ENCODE results near the gene P2RX7. TPM values are rescaled to one million over a fixed set of nuclear protein-coding genes. Genes with fewer than 3 reads are reported as not detected.

Gene P2RX7
- total RNA-seq, 1 donor from 2014 or later: 0.29 TPM

GRCh38 chr12:121172145-121172544, 39.5 kb downstream of the P2RX7 start:
- no peak overlapping the region for H3K4me3 ChIP-seq (ENCODE audit: low read depth, low read length)
- H3K36me3 ChIP-seq (ENCODE audit: control insufficient read depth, insufficient read depth, low read length): no peaks in the 10 kb centered on the region
- no peaks in the 10 kb centered on the region for H3K27me3 ChIP-seq (ENCODE audit: control insufficient read depth, insufficient read depth, low read length)
- no peak for TF ChIP-seq CTCF (IDR thresholded peaks at IDR 0.05; ENCODE audit: insufficient read depth, low read length, poor library complexity, severe bottlenecking)
- DNase-seq (ENCODE audit: low read depth): no peak

GRCh38 chr12:121175383-121176119, 42.9 kb downstream of the P2RX7 start:
- DNase-seq (ENCODE audit: low read depth): no peak
- Histone ChIP-seq H3K27me3 (ENCODE audit: control insufficient read depth, insufficient read depth, low read length) (no peaks in the 10 kb centered on the region), H3K4me3 (ENCODE audit: low read depth, low read length) (no peak overlapping the region), H3K36me3 (ENCODE audit: control insufficient read depth, insufficient read depth, low read length) (no peaks in the 10 kb centered on the region)
- TF ChIP-seq CTCF (IDR thresholded peaks at IDR 0.05; ENCODE audit: insufficient read depth, low read length, poor library complexity, severe bottlenecking): no peak

DNA sequence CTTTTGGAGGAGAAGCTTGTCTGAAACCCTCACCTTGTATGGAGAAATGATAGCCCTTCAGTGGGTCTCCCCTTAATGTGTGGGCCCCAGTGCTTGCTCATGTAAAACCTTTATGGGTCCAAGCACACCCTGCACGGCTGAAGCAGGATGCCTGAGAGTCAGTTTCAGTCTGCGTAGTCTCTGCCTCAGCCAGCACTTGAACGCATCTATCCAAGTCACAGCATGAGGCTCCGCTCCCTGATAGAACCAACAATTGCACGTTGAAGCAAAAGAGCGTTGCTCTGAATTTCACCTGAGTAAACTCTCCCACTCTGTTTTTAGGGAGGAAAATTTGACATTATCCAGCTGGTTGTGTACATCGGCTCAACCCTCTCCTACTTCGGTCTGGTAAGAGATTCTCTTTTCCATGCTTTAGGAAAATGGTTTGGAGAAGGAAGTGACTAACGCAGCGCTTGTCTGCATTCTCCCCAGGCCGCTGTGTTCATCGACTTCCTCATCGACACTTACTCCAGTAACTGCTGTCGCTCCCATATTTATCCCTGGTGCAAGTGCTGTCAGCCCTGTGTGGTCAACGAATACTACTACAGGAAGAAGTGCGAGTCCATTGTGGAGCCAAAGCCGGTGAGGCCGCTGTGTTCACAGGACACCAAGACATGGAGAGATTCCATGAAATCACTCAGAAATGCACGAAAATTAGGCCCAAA, 44.3 kb downstream of the P2RX7 start:
- DNase-seq (ENCODE audit: low read depth): no peak
- H3K4me3 ChIP-seq (ENCODE audit: low read depth, low read length): no peak overlapping the region
- TF ChIP-seq CTCF (IDR thresholded peaks at IDR 0.05; ENCODE audit: insufficient read depth, low read length, poor library complexity, severe bottlenecking): no peak

DNA sequence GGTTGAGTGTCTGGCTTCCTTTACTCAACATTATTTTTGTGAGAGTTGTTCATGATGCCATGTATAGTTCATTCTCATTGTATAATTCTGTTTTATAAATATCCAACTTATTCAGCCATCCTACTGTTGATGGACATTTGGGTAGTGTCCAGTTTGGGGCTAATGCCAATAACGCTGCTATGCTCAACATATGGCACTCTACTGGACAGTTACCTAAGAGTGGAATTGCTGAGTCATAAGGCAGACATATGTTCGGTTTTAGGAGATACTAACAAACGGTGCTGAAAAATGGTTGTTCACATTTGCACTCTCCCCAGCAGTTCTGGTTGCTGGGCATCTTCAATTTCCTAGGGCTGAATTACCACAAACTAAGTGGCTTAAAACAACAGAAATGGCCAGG, 48.5 kb downstream of the P2RX7 start:
- H3K27me3 ChIP-seq (ENCODE audit: control insufficient read depth, insufficient read depth, low read length): no peaks in the 10 kb centered on the region
- H3K4me3 ChIP-seq (ENCODE audit: low read depth, low read length): no peak overlapping the region
- TF ChIP-seq CTCF (IDR thresholded peaks at IDR 0.05; ENCODE audit: insufficient read depth, low read length, poor library complexity, severe bottlenecking): no peak
- H3K36me3 ChIP-seq (ENCODE audit: control insufficient read depth, insufficient read depth, low read length): no peaks in the 10 kb centered on the region
- no peak for DNase-seq (ENCODE audit: low read depth)

More for the DNA sequence above, 44.3 kb downstream of the P2RX7 start:
- H3K27me3 ChIP-seq (ENCODE audit: control insufficient read depth, insufficient read depth, low read length): no peaks in the 10 kb centered on the region
- no peaks in the 10 kb centered on the region for H3K36me3 ChIP-seq (ENCODE audit: control insufficient read depth, insufficient read depth, low read length)

DNA sequence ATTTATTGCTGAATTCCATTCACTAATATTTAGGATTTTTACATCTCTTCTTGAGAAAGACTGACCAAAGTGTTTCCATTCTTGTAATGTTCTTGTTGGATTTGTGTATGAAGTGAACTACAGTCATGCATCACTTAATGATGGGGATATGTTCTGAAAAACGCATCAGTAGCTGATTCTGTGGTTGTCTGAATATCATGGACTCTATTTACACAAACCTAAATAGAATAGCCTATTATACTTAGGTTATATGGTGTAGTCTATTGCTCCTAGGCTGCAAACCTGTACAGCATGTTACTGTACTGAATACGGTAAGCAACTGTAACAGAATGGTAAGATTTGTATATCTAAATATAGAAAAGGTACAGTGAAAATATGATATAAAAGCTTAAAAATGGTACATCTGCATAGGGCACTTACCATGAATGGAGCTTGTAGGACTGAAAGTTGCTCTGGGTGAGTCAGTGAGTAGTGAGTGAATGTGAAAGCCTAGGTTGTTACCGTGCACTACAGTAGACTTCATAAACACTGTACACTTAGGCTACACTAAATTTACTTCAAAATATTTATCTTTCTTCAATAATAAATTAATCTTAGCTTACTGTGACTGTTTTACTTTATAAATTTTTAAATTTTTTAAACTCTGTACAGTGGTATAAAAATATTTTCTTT, 49.7 kb downstream of the P2RX7 start:
- Histone ChIP-seq H3K27me3 (ENCODE audit: control insufficient read depth, insufficient read depth, low read length) (no peaks in the 10 kb centered on the region), H3K4me3 (ENCODE audit: low read depth, low read length) (no peak overlapping the region), H3K36me3 (ENCODE audit: control insufficient read depth, insufficient read depth, low read length) (no peaks in the 10 kb centered on the region)
- no peak for TF ChIP-seq CTCF (IDR thresholded peaks at IDR 0.05; ENCODE audit: insufficient read depth, low read length, poor library complexity, severe bottlenecking)
- no peak for DNase-seq (ENCODE audit: low read depth)
